Tibial artery (tissue), 4 donors: ENCODE results near the gene MKNK2.

ENCODE experiments used
- DNase-seq, 2 donors: peaks; one replicate each; pipeline ENCODE4 v3.0.0-alpha.2; 2019
- H3K27ac ChIP-seq, 2 donors: fragments of 200-600 bp; sonication (generic) in 1 of 2; 1 replicate in 1 of 2; 2 replicates in 1 of 2; pipeline ENCODE4 v1.5.1; 2018 to 2019; ENCODE audit warnings: mild to moderate bottlenecking in 1 of 2
- H3K27me3 ChIP-seq, 2 donors: fragments of 200-600 bp; sonication (generic) in 1 of 2; one replicate each; pipeline versions ENCODE4 v1.5.1 to v1.6.0; 2016 to 2019
- H3K36me3 ChIP-seq, 3 donors: fragments of 200-600 bp; sonication (generic) in 2 of 3; one replicate each; pipeline ENCODE4 v1.5.1; 2016 to 2019; ENCODE audit warnings: mild to moderate bottlenecking in 2 of 3
- H3K4me1 ChIP-seq, 4 donors: fragments of 200-600 bp; sonication (generic) in 2 of 4; 1 replicate in 3 of 4; 2 replicates in 1 of 4; pipeline ENCODE4 v1.5.1; 2016 to 2019
- H3K4me3 ChIP-seq, 2 donors: fragments of 200-600 bp; sonication (generic) in 1 of 2; 1 replicate in 1 of 2; 2 replicates in 1 of 2; pipeline ENCODE4 v1.5.1; 2018 to 2019; ENCODE audit warnings: mild to moderate bottlenecking in 2 of 2
- H3K9me3 ChIP-seq, 3 donors: fragments of 200-600 bp; sonication (generic) in 1 of 3; one replicate each; pipeline ENCODE4 v1.5.1; 2016 to 2019
- CTCF ChIP-seq, 2 experiments: fragments of 200-600 bp in 1 of 2; fragments of 450-650 bp in 1 of 2; IDR thresholded peaks; one replicate each; pipeline ENCODE4 v1.5.1; 2017 to 2019; ENCODE audit warnings: antibody characterized with exemption in 2 of 2, mild to moderate bottlenecking in 1 of 2, moderate library complexity in 1 of 2
- intact Hi-C: fragments of 100-400 bp; cut with DNase I; formaldehyde crosslinking; loops from one replicate; pipeline ENCODE4 v1.15.0; 2023; ENCODE audit warnings: low total_unique reads

The MKNK2 gene

GRCh38 chr19:2077398-2077797 is 26.4 kb upstream of the MKNK2 start:
- no peak for TF ChIP-seq CTCF (IDR thresholded peaks at IDR 0.05)
- H3K27ac ChIP-seq: no peak overlapping the region
- H3K4me1 ChIP-seq: no peaks in the 10 kb centered on the region
- H3K9me3 ChIP-seq: no peaks in the 10 kb centered on the region
- intact Hi-C loops: no loop called here
- no peak overlapping the region for H3K4me3 ChIP-seq
- DNase-seq: no peak
- no peaks in the 10 kb centered on the region for H3K27me3 ChIP-seq
- H3K36me3 ChIP-seq: peaks cover 54 to 99% (median 82%) of the 10 kb centered on the region in 3 donors

- no peak for TF ChIP-seq CTCF (IDR thresholded peaks at IDR 0.05)
- no peak for DNase-seq
- peaks cover 60 to 97% (median 86%) of the 10 kb centered on the region in 3 donors for H3K36me3 ChIP-seq
- no peaks in the 10 kb centered on the region for H3K9me3 ChIP-seq
- intact Hi-C loops: no loop called here
- no peaks in the 10 kb centered on the region for H3K27me3 ChIP-seq
- no peak overlapping the region for H3K27ac ChIP-seq
- no peaks in the 10 kb centered on the region for H3K4me1 ChIP-seq
- H3K4me3 ChIP-seq: no peak overlapping the region
Observed at GRCh38 chr19:2076526-2076944, 25.5 kb upstream of the MKNK2 start.

- Histone ChIP-seq H3K4me1 (peaks cover 0 to 8% (median 5%) of the 10 kb centered on the region in 4 donors), H3K27me3 (no peaks in the 10 kb centered on the region), H3K9me3 (no peaks in the 10 kb centered on the region), H3K4me3 (no peak overlapping the region), H3K27ac (no peak overlapping the region), H3K36me3 (peaks cover 47 to 68% (median 57%) of the 10 kb centered on the region in 3 donors)
- no peak for DNase-seq
- intact Hi-C loops: loop anchor here (5.0 kb wide), 1 partner anchor 146 kb away; no protein-coding TSS in a partner anchor
- no peak for TF ChIP-seq CTCF (IDR thresholded peaks at IDR 0.05)
Observed at GRCh38 chr19:2072757-2073551, 21.9 kb upstream of the MKNK2 start.

- Histone ChIP-seq H3K4me3 (no peak overlapping the region), H3K27me3 (no peaks in the 10 kb centered on the region), H3K36me3 (peaks cover 31 to 50% (median 39%) of the 10 kb centered on the region in 3 donors), H3K27ac (no peak overlapping the region), H3K9me3 (no peaks in the 10 kb centered on the region), H3K4me1 (peaks cover 0 to 8% (median 5%) of the 10 kb centered on the region in 4 donors)
- intact Hi-C loops: loop anchor here (5.0 kb wide), 1 partner anchor 144 kb away; no protein-coding TSS in a partner anchor
- no peak for DNase-seq
- no peak for TF ChIP-seq CTCF (IDR thresholded peaks at IDR 0.05)
Observed at GRCh38 chr19:2070986-2071673, 20.1 kb upstream of the MKNK2 start.

- H3K4me1 ChIP-seq: peaks cover 0 to 8% (median 5%) of the 10 kb centered on the region in 4 donors
- no peak for TF ChIP-seq CTCF (IDR thresholded peaks at IDR 0.05)
- no peak overlapping the region for H3K27ac ChIP-seq
- DNase-seq: no peak
- peaks cover 24 to 43% (median 32%) of the 10 kb centered on the region in 3 donors for H3K36me3 ChIP-seq
- H3K4me3 ChIP-seq: no peak overlapping the region
- H3K9me3 ChIP-seq: no peaks in the 10 kb centered on the region
- intact Hi-C loops: loop anchor here (5.0 kb wide), 1 partner anchor 143 kb away; no protein-coding TSS in a partner anchor
- H3K27me3 ChIP-seq: no peaks in the 10 kb centered on the region
Observed at GRCh38 chr19:2070436-2070827, 19.4 kb upstream of the MKNK2 start.
